GM18868 (cell line): ENCODE data around the gene DNAJC5.
"Not testable (repeated sequence)": the region's sequence is repeated elsewhere in the genome, so short reads cannot be mapped to it uniquely, and the experiment has no call there.

ENCODE experiments used
- ATAC-seq: cut with Tn5 transposase; IDR thresholded peaks from one replicate; pipeline ENCODE4 v1.9.1; 2021; ENCODE audit warnings: mild to moderate bottlenecking, moderate library complexity; ENCODE audit not compliant: unreplicated experiment

The DNAJC5 gene

GRCh38 chr20:63966172-63966943 is 71.4 kb downstream of the DNAJC5 start:
- ATAC-seq = no peak

GRCh38 chr20:63966944-63967322 is 72.0 kb downstream of the DNAJC5 start:
- no peak for ATAC-seq

DNA sequence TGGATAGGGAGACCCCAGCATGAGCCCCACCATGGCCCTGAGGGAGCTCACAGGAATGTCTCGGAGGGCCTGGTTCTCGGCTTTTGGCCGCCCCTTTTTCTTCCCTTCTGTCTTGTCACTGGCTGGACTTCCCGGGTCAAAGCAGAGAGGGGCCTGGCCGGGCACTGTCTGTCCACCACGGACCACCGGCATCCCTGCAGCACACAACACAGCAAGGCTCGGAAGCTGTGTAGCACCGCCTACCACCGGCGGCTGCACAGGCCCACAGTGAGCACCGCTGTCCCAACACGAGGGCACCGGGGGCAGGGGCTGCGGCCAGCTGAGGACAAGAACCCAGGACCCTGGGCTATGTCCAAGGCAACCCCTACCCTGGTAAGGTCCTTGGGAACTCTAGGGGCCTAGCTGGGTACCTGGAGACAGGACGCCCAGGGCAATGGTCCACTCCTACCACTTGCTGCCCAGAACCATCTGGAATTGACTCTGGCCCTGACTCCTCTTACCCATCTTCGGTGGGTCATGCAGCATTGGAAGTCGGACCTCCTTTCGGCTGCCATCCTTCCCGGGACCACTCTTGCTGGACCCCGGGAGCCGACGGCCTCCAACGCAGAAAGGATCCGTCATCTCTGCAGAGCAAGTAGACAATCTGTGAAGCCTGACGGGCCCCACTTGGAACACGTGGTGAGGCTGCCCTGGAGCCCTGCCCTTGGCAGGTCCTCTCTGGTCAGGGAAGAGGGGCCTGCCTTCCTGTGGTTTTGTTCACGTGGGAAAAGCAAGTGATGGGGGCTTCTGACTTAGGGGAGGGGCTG is 72.6 kb downstream of the DNAJC5 start:
- ATAC-seq = no peak

GRCh38 chr20:63968136-63968927 is 73.4 kb downstream of the DNAJC5 start:
- no peak for ATAC-seq

GRCh38 chr20:63968928-63969760 is 74.2 kb downstream of the DNAJC5 start:
- ATAC-seq = no peak

DNA sequence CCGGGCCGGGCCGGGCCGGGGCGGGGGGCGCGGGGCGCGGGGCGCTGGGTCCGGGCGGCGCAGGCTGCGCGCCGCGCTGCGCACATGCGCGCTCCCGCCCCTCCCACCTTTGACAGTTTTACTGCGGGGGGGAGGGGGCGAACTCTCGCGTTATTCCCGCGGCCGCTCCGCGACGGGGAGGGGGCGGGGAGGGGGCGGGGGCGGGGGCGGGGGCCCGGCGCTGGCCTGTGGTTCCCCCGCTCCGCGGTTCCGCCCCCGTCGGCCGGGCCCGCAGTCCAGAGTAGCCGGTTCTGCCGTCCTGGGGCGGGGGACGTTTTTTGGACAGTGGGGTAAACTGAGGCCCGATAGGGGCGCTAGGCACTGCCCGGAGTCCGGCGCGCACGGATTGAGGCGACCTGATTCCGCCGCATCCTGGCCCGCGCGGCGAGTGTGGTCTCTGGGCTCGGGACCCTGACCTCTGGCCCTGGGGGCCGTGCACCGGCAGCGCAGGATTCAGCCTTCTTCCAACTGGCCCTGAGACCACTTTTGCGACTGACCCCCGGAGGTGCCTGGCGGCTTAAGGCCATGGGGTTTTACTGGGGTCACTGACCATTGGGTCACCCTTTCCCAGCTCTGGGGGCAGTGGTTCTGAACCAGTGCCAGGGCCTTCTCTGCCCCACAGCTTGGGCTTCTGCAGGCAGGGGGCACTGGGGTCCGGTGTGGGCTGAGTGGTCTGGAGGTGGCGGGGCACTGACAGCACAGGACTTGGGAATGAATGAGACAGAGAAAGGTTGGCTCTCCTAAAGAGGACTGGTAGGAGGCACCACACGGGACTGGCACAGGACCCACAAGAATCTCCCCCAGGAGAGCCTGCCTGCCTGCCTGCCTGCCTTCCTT is 75.2 kb downstream of the DNAJC5 start, which contains the start of gene ZNF512B:
Gene ZNF512B, minus strand, starts transcription at position 93 of the 876 bp plus-strand sequence. CDS start 1,980 bp downstream, outside the sequence.
- ATAC-seq = no peak

GRCh38 chr20:63970714-63971431 is 75.9 kb downstream of the DNAJC5 start:
- ATAC-seq = no peak

DNA sequence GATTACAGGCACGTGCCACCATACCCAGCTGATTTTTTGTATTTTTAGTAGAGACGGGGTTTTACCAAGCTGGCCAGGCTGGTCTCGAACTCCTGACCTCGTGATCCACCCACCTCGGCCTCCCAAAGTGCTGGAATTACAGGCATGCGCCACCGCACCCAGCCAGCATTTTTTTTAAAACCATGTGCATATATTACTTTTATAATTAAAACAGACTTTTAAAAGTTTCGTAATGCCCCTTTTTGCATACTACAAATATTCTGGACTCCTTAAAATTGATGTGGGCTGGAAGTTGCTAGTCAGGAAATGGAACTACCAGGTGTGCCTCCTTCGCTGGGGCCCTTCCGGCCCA is 77.0 kb downstream of the DNAJC5 start:
- ATAC-seq = not testable (repeated sequence)

GRCh38 chr20:63972312-63973159 is 77.6 kb downstream of the DNAJC5 start:
- no peak for ATAC-seq

- no peak for ATAC-seq
These were observed 78.2 kb downstream of the DNAJC5 start for GRCh38 chr20:63973160-63973479.

GRCh38 chr20:63973636-63974401 is 78.9 kb downstream of the DNAJC5 start:
- no peak for ATAC-seq

DNA sequence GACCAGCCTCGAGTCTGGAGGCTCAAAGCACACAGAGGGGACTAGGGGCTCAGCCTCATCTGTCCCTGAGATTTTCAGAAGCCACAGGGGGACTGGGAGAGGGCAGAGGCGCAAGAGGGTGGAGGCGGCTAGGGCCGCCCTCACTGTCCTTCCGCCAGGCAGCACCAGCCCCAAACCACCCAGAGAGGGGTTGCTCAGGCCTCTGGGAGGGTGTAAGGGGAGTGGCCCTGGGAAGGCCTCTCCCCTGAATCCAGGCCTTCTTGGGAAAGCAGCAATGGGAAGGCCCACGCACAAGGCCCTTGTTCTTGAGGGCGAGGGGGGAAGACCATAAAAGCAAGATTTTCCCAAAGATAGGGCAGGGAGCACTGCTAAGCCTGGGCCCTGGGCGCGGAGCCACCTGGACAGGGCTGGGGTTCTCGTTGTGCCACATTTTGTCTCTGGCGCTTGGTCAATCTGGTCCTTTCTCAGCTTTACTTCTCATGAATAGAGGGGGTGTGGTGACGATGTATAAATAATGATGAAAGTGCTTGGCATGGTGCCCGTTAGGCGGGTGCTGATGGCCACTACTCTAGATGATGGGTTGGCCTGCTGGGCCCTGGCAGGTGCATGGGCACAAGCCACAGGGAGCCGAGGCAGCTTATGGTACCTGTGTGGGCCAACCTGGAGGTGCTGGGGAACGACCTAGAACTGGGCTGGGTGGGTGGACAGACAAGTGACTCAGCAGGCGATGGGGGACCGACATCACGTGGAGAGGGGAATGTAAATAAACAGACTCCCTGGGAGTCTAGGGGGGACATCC is 79.7 kb downstream of the DNAJC5 start:
- ATAC-seq = no peak

- ATAC-seq = not testable (repeated sequence)
These were observed 81.6 kb downstream of the DNAJC5 start for GRCh38 chr20:63976511-63976910.

DNA sequence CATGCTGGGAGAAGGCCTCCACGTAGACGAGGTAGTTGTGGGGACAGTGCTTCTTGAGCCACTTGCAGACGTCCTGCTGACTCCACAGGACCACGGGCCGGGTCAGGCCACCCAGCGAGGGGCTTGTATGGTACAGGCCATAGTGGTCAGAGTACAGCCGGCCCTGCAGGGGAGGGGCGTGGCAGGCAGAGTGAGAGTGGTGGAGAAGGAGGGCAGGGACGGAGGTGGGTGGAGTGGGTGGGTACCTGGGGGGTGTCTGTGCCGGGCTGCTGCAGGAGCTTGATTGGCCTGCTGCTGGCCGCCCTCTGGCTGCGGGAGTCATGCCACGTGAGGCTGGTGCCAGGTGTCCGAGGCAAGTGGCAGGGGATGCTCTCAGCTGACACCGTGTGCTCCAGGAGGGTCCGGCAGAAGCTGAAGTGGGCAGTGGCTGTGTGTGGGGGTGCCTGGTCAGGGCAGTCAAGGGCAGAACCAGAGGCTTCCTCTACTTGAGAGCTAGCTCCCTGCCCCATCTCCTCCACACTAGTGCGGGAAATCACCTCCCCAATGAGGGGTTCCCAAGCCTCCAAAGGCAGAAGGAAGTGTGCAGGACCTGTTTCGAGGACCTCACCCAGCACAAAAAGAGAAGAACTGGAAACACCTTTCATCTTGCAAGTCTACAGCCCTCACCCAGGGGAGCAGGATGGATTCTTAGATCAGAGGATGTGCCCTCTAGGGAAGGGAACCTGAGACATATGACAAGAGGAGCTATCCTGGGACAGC is 82.2 kb downstream of the DNAJC5 start:
- ATAC-seq = no peak

DNA sequence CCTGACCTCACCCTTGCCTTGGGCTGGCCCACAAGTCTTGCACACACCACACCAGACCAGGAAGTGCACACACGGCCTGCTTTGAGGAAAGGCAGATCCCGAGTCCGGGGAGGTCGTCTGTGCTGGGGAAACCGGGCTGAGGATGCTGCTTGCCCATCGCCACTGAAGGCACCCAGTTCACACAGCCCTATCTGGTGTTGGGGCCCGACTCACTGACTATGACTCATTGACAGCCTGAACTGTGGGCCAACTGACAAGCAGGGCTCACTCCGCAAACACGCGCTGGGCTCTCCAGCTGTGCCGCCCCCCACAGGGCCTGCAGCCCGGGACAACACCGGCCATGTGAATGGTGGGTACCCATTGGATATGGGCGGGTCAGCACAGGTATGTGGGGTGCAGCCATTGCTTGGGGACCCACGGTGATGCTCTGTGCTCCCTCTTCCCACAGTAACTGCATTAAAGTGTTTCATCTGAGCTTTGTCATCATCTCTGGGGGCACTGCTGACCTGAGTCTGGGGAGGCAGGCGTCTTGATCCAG is 82.9 kb downstream of the DNAJC5 start:
- ATAC-seq = no peak
